HG02943 (cell line): Measurements from ENCODE around the gene YIPF2.
"Not testable (repeated sequence)": the region's sequence is repeated elsewhere in the genome, so short reads cannot be mapped to it uniquely, and the experiment has no call there.

Experiments used
- ATAC-seq: cut with Tn5 transposase; IDR thresholded peaks from one replicate; pipeline ENCODE4 v1.9.1; 2021; ENCODE audit warnings: mild to moderate bottlenecking, low read depth, moderate library complexity; ENCODE audit not compliant: unreplicated experiment

Gene YIPF2

GRCh38 chr19:10943412-10943811, 15.0 kb upstream of the YIPF2 start:
- not testable (repeated sequence) for ATAC-seq

DNA sequence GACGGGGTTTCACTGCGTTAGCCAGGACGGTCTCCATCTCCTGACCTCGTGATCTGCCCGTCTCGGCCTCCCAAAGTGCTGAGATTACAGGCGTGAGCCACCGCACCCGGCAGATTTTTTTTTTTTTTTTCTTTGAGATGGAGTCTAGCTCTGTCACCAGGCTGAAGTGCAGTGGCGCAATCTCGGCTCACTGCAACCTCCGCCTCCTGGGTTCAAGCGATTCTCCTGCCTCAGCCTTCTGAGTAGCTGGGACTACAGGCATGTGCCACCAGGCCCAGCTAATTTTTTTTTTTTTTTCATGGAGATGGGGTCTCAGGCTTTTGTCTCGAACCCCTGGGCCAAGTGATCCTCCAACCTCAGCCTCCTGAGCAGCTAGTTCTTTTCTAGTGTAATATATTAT, 13.2 kb upstream of the YIPF2 start:
- ATAC-seq: not testable (repeated sequence)

- ATAC-seq: no peak
Measured at GRCh38 chr19:10936661-10937084, 8.2 kb upstream of the YIPF2 start.

DNA sequence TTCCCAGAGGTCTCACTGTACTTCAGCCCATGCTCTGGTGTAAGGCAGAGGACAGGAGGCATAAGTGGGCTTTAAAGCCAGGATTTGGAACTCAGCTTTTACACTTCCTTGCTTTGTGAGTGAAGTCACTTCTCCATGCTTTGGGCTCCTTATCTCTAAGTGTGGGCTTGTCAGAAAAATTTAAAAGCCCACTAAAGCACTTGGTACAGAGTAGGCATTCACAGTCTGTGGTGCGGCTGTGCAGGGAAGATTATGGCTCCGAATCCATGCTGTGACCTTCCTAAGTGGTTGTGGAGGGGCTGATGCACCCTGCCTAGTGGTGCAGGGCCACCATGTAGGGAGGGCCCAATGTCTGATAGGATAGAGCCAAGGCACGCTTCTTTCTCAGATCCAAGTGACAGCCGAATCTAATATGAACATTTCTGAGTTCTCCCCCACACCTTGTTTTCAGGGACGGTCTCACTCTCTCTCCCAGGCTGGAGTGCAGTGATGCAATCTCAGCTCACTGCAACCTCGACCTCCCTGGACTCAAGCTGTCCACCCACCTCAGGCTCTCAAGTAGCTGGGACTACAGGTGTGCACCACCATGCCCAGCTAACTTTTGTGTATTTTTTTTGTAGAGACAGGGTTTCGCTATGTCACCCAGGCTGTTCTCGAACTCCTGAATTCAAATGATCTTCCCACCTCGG, 7.1 kb upstream of the YIPF2 start:
- ATAC-seq: no peak

DNA sequence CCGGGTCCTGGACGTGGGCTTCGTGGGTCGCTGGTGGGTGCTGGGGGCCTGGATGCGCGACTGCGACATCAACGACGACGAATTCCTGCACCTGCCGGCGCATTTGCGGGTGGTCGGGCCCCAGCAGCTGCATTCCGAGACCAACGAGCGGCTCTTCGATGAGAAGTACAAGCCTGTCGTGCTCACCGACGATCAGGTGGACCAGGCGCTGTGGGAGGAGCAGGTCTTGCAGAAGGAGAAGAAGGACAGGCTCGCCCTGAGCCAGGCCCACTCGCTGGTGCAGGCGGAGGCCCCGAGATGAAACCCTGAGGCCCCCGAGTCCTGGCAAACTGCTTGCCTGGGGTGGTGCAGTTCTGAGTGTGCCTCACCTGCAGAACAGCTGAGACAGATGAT, 959 bp upstream of the YIPF2 start:
- ATAC-seq: no peak

DNA sequence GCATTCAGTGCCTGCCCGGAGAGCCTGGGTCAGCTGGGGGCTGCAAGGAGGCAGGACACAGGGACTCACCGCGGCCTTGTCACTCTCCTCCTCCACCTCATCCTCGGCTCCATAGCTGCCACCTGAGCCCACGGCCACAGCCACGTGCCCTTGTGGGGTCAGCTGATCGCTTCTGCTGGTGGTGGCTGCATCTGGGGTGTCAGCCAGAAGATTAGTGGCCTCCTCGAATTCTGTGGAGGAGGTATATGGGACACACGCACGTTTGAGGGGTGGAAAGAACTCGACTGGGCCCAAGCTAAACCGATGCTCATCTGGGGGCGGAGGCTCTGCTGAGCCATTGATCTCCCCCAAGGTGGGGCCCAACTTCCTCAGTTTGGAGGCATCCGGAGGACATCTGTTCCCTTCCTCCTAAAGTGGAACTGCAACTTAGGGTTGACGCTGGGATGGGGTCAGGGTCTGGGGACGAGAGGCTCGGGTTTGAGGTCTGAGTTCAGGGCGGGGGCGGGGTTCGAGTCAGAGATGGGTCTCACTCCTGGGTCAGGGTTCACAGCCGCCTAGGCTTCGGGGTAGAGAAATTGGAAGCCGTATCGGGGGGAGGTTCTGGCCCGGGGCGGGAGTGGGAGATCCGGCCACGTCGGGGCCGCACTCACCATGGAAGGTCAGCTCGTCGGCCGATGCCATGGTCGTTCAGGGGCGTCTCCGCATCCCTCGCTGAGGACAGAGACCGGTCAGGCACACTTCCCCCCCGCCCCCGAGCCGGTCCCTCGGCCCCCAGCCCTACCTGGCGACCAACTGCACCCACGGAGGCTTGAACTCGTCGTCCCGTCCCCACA, 493 bp downstream of the YIPF2 start:
- no peak for ATAC-seq

DNA sequence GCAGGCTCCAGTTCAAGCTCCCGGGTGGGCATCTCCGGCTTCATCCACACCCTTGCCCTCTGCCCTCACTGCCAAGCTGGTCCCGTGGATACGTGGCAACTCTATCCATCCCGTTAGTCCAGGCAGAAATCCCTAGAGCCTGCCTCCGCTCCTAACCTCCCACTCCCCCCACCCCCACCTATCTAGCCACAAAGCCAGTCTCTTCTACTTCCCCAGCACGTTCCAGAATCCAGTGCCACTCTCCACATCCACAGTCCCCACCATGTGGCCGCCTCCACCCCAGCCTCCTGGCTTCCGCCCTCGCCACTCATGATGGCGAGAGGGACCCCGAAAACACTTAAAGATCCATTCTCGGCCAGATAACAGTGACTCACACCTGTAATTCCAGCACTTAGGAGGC, 3.8 kb downstream of the YIPF2 start:
- ATAC-seq: no peak

DNA sequence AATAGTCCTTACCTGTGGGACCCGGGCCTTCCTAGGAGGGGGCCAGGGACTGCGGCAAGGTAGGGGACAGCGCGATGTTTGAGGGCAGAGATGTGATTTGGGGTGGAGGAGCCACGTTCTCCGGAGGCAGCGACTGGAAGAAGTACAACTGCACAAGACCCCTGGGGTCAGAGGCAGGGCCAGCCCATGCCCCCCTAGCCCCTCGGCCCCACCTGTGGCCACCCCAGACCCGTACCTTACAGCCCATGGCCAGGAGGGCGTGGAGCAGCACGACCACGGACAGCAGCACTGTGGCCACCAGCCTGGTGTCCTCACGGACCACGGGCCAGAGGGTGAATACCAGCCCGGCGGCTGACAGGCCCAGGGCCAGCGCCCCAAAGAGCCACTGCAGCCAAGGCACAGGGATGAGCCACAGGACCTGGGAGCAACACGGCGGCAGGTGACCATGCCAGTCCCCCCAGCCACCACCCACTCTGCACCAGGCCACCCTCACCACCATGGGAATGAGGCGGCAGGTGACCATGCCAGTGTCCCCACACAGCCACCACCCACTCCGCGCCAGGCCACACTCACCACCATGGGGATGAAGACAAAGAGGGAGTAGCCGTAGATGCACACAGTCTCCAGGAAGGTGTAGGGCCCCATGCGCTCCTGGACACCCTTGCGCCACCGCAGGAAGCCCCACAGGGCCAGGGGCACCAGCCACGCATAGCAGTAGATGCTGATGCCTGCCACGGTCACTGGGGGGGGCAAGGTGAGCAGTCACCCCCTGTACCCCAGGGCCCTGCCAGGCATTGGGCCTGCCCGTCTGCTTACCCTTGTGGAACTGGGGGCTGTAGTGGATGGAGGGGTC, 5.0 kb downstream of the YIPF2 start:
- no peak for ATAC-seq

DNA sequence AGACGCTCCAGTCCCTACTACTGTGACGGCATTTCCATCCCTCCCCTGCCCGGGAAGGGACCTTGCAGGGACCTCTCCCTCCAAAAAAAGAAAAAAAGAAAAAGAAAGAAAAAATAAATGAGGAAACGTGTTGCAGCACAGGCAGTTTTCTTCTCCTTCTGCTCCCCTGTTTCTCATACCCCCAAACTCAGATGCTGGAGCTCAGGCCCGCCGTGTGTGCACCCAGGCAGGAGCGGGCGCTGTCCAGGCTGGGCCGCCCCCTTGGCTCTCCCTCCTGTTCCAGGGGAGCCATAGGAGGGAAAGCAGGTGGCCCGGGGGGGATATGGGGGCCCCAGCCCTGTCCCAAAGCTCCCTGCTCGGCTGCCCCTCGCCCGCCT, 5.8 kb downstream of the YIPF2 start:
- no peak for ATAC-seq

DNA sequence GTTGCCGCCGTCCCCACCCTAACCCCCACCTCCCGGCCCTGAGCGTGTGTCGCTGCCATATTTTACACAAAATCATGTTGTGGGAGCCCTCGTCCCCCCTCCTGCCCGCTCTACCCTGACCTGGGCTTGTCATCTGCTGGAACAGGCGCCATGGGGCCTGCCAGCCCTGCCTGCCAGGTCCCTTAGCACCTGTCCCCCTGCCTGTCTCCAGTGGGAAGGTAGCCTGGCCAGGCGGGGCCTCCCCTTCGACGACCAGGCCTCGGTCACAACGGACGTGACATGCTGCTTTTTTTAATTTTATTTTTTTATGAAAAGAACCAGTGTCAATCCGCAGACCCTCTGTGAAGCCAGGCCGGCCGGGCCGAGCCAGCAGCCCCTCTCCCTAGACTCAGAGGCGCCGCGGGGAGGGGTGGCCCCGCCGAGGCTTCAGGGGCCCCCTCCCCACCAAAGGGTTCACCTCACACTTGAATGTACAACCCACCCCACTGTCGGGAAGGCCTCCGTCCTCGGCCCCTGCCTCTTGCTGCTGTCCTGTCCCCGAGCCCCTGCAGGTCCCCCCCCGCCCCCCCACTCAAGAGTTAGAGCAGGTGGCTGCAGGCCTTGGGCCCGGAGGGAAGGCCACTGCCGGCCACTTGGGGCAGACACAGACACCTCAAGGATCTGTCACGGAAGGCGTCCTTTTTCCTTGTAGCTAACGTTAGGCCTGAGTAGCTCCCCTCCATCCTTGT, 6.4 kb downstream of the YIPF2 start:
- no peak for ATAC-seq

- no peak for ATAC-seq
Measured at GRCh38 chr19:10921199-10921909, 7.1 kb downstream of the YIPF2 start.

- ATAC-seq: no peak
Measured at GRCh38 chr19:10920781-10921180, 7.7 kb downstream of the YIPF2 start.

- ATAC-seq: no peak
Measured at GRCh38 chr19:10920288-10920655, 8.2 kb downstream of the YIPF2 start.

- ATAC-seq: no peak
Measured at GRCh38 chr19:10919352-10920287, 8.8 kb downstream of the YIPF2 start.

DNA sequence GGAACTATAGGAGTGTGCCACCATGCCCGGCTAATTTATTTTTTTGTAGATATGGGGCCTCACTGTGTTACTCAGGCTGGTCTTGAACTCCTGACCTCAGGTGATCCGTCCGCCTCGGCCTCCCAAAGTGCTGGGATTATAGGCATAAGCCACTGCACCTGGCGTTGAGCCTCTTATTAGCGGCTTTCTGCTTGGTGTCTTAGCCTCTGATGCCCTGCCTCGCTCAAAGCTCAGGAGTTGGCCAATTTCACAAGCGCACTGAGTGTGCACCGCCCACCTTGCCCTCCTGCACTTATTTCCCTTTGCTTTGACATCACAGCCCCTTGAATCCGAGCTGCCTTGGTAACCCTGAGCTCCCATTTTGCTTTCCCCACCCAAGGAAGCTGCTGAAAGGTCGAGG, 10.1 kb downstream of the YIPF2 start:
- no peak for ATAC-seq

- ATAC-seq: no peak
Measured at GRCh38 chr19:10916602-10917001, 11.8 kb downstream of the YIPF2 start.

DNA sequence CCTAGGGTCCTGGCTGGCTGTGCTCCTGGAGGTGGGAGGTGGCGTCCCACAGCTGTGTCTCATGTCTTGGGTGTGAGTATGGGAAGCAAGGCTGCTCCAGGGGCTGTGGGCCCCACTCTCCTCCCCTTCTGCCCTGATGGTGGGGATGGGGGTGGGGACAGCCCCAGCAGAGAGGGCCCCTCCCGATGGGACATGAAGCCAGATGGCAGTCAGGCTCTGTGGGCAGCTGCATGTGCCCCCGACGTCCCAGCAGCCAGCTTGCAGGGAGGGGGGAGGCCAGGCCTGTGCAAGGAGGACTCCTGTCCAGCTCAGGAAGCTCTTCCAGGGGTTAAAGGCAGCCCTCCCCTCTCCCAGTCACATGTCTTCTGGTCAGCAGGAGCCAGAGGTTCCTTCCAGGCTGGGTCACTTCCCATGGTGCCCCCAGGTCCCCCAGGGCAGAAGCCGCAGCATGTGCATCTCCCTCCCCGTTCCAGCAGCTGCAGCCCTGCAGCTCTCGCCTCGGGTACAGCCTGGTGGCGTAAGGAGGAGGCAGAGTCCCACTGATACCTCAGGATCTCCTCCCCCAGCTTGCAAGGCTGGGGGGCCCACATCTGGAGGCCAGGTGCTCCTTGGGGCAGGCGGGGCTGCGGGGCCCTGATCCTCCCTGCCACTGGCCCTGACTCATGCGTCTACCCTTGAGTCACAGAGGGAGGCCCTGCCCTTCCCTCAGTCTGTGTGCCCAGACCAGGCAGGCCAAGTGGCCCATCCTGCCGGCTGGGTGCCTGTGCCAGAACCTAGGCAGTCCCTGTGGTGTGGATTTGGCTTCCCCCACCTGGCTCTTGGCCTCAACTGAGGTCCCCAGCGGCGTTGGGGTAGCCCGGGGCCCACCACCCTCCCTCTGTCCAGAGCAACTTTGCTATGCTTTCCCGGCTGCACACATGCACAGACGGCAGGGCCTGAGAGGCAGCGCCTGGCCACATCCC, 13.0 kb downstream of the YIPF2 start:
- no peak for ATAC-seq
